Stimulated activated CD4-positive, alpha-beta T cell treated with anti-CD3 and anti-CD28 coated beads, Interleukin-2, amount 100 ng/mL, for 48 hours (primary cell): Measurements from ENCODE around the gene CCNL2.
"Not testable (repeated sequence)": the region's sequence is repeated elsewhere in the genome, so short reads cannot be mapped to it uniquely, and the experiment has no call there.

Experiments used
- DNase-seq, 2 donors: peaks; one replicate each; pipeline ENCODE4 v3.0.0-alpha.2; 2020

Gene CCNL2

DNA sequence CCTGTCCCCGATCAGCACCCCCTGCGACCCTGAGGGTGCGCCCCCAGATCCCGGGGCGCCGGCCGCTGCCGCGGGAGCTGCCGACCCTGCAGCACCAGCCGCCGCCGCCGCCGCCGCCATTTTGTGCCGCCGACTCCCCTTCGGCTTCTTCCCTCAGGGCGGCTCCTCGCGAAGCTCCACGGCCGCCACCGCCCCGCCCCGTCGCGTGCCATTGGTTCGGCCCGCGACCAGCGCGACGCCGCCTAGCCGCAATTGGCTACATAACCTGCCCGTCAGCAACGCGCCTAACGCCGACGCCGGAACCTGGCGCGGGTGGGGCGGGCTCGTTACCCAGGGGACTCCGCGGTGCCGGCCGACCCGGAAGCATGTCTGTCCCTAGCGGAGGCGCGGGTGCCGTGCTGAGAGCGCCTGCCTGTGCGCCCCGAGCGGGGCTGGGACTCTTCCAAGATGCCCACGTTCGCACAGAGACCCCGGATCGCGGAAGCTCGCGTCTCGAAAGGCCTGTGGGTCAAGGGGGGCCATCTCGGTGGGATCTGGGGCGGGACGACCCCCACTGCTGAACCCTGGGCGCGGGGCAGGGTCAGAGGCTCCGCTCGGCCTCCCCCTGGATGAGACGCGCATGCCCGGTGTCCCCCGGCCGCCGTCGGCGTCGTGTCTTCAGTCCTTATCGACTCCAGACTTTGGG lies at the start of gene CCNL2:
Gene CCNL2, minus strand, starts transcription at position 149 of the 685 bp plus-strand sequence. Its CDS starts 29 bp downstream, at position 120.
- DNase-seq = peak; percentile 99 to 100

DNA sequence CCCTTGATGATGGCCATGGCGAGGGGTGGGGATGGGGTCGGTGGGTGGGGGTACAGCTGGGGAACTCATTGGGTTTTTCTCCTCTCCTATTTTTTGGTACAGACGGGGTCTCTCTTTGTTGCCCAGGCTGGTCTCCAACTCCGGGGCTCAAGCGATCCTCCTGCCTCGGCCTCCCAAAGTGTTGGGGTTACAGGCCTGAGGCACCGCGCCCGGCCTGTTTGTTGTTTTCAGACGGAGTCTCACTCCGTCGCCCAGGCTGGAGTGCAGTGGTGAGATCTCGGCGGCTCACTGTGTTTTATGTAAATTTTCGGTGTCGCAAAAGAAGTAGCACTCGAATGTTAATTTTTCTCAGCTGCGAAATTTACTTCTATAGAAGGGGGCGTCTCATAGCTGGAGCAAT lies 47.5 kb upstream of the CCNL2 start:
- DNase-seq = not testable (repeated sequence)

- DNase-seq = no peak
Observed at GRCh38 chr1:1442069-1442770, 43.1 kb upstream of the CCNL2 start.

- DNase-seq = peak; percentile 63 to 68
Observed at GRCh38 chr1:1441002-1441888, 42.1 kb upstream of the CCNL2 start.

GRCh38 chr1:1440262-1441001 lies 41.3 kb upstream of the CCNL2 start:
- DNase-seq = no peak

GRCh38 chr1:1439546-1440261 lies 40.6 kb upstream of the CCNL2 start:
- DNase-seq = no peak

DNA sequence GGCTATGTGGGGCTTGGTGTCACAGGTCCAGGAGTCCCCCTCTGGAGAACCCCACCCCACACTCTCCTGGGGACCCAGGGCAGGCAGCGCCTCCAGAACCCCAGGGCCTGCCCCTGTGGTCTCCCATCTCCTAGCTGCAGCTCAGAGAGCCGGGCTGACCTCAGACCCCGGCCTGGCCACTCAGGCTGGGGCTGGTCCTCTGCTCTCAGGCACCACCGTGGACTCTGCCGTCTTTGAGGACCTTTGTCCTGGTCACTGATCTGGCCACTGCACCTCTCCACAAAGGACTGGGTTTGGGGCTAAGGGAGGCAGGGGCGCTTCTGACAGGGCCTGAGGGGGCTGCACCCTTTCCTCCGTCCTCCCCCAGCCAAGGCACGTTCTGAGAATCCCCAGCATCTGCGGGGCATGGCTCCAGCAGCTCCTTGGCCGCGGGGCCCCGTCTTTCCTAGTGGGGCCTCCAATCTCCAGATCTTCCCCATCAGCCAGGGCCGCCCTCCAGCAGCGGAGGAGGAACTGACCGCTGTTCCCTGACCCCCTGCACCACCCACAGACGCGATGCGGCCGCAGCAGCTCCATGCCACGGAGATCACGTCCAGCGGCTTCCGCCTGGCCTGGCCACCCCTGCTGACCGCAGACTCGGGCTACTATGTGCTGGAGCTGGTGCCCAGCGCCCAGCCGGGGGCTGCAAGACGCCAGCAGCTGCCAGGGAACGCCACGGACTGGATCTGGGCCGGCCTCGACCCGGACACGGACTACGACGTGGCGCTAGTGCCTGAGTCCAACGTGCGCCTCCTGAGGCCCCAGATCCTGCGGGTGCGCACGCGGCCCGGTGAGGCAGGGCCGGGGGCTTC lies 39.6 kb upstream of the CCNL2 start:
- no peak for DNase-seq

DNA sequence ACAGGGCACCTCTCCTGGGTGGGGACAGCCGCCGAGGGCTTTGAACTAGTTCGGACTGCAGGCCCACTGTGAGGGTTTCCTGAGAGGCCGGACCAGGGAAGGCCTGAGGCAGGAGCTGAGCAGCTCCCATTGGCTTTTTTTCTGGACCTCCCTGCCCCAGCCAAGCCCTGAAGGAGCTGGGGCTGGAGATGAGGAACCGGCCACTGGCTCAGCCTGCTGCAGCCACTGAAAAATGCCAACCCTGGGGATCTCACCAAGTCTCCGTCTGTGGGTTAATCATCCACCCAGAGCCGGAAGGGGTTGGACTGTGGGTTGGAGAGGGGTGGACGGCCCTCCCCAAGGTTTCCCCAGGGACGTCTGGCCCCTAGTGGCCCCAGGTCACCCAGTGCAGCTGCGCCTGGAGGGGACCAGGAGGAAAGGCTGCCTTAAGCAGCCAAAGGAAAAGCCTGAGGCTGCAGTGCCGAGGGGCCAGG lies 38.8 kb upstream of the CCNL2 start:
- no peak for DNase-seq

DNA sequence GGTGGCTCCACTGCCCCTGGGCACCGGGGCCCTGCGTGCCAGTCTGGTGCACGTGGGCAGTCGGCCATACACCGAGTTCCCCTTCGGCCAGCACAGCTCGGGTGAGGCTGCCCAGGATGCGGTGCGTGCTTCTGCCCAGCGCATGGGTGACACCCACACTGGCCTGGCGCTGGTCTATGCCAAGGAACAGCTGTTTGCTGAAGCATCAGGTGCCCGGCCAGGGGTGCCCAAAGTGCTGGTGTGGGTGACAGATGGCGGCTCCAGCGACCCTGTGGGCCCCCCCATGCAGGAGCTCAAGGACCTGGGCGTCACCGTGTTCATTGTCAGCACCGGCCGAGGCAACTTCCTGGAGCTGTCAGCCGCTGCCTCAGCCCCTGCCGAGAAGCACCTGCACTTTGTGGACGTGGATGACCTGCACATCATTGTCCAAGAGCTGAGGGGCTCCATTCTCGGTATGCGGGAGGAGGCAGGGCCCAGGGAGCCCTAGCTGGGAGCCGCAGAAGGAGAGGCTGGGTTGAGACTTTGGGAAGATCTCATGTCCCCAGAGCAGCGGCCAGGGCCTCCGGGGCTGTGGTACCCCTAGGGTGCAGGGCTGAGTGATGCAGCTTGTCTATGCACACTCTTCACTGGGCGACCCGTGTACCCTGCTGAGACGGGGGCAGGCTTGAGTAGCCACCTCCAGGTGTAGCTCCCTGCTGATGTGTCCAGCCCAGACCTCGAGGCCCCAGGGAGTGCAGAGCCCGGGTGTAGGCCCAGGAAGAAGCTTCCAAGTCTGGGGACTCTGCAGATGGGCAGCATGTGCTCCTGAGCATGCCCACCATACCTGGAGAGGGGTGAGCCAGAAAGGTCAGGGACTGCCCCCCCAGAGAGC lies 38.1 kb upstream of the CCNL2 start:
- no peak for DNase-seq

DNA sequence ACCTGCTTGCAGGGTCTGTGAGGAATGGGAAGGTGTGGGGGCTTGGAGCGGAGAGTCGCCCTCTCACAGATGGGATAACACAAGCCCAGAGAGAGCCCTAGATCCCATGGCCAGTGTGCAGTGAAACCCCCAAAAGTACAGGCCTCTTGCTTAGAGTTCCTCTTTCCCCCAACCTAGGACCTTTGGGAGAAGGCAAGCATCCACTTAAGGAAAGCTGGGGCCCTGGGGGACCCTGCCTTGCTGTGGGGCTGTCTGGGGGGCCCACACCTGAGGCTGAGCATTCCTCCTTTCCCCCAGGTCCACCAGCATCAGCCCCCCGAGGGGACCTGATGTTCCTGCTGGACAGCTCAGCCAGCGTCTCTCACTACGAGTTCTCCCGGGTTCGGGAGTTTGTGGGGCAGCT lies 37.5 kb upstream of the CCNL2 start:
- DNase-seq = no peak

DNA sequence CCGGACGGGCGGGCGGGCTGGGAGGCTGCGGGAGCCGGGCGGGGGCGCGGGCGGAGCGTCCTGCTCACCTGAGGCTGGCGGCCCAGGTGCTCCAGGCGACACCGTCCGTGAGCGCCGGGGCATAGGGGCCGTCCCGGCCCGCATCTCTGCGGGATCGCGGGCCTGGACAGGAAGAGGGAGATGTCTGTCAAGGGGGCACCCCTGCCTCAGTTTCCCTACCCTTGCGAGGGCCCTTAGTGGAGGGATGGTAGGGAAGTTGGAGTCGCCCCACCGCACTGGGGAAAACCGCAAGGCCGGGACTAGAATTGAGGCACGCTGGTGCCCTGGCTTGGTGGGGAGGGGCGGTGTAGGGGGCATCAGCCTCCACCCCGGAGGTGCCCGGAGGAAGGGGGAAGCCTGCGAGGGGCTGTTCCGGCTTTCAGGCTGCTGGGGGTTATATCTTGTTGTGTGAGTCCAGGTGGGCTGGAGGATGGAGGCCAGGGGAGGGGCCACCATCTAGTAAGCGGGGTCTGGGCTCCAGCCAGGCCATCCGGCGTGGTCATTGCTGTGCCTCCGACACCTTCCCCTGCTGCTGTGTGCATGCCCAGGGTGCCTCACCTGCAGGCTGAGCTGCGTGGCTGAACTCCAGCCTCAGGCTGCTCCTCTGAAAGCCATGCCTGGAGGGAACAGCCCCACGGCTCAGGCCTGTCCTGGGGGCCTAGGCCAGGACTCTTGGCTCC lies 36.9 kb upstream of the CCNL2 start:
- DNase-seq = no peak

DNA sequence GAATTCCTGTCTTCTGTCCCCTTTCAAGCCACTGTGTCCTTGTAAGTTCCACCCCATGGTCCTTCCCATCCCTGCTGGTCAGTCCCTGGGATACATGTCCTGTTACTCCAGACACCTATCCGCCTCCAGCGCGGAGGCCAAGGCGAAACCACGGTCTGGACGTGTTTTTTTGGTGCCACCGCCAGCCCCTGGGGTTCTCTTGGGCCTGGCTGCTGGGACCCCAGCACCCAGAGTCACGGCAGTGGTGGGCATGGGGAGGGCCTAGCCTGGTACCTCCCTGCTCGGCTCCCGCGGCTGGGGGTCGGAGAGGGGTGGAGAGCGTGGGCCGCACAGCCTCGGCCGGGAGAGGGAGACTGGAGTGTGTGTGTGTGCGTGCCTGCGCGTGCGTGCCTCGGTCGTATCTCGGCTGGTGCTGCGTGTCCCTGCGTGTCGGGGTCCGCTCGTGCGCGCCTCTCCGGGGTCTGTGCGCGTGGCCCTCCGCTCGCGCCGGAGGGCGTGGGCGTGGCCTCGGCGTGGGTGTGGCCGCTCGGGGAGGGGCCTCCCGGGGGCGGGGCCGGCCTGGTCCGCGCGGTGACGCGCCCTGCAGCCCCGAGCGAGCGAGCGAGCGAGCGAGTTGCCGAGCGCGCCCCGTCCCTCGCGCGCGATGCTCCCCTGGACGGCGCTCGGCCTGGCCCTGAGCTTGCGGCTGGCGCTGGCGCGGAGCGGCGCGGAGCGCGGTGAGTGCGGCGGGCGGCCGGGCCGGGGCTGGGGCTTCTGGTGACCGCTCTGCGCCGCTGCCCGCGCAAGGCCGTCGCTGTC lies 36.2 kb upstream of the CCNL2 start, which contains the start of gene VWA1:
Gene VWA1, plus strand, starts transcription at position 585 of the 798 bp plus-strand sequence. Its CDS starts 59 bp downstream, at position 644.
- peak; percentile 68 to 77 for DNase-seq

- no peak for DNase-seq
Observed at GRCh38 chr1:1434824-1435105, 35.6 kb upstream of the CCNL2 start.

GRCh38 chr1:1434131-1434823 lies 35.1 kb upstream of the CCNL2 start:
- DNase-seq = no peak

- DNase-seq = peak; percentile 43 to 57
Observed at GRCh38 chr1:1433804-1434130, 34.6 kb upstream of the CCNL2 start.

GRCh38 chr1:1432951-1433803 lies 34.0 kb upstream of the CCNL2 start:
- DNase-seq = no peak
